Placental pericyte (primary cell): ENCODE measurements around the gene BMF. TPM values are rescaled to one million over a fixed set of nuclear protein-coding genes. Genes with fewer than 3 reads are reported as not detected.

Experiments used
- total RNA-seq: library from RNA; depleted of rRNA; stranded (reverse); fragments of >200 nt; gene quantifications from 2 replicates; pipeline ENCODE4 v1.2.3, GENCODE V29; 2012

Gene BMF, protein sequence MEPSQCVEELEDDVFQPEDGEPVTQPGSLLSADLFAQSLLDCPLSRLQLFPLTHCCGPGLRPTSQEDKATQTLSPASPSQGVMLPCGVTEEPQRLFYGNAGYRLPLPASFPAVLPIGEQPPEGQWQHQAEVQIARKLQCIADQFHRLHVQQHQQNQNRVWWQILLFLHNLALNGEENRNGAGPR
- 14.0 and 19.7 TPM in 2 replicates for total RNA-seq

DNA sequence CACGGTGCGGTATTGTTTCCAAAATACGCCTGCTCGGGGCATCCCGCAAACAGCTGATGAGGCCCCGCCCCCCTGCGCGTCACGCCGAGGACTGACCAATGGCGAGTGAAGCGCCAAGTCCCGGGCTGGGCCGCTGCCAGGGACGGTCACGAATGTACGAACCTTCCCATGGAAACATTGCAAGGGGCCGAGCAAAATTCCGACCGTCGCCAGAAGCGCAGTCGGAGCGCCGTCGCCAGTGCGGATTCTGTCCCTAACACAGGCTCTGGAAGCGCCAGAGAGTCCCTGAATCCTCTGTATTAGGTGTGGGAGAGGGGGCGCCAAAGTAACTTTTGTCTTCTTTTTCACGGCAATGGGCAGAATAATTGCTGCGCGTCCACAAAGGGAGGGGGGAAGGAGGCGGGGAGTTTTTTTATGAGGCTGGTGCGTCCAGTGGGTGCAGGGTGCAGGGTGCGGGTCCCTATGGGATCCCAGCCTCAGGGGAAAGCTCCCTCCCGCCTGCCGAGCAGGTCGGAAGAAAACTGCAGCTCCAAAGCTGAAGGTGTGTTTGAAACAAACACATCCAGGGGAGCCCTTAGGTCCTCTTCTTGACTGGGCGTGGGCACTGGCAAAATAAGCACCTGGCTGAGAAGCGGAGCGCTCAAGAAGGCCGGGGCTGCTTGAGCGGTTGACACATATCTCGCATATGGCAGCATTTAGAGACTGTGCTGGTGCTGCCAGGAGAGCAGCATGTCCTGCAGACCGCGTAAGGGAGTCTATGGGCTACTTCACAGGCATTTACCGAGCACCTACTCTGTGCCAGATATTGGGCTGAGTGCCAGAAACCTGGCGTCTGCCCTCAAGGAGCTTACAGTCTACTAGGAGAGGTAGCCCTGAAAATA lies at the start of gene BMF:
Gene BMF, minus strand, starts transcription at position 25 of the 881 bp plus-strand sequence. CDS start 2,793 bp downstream, outside the sequence.

DNA sequence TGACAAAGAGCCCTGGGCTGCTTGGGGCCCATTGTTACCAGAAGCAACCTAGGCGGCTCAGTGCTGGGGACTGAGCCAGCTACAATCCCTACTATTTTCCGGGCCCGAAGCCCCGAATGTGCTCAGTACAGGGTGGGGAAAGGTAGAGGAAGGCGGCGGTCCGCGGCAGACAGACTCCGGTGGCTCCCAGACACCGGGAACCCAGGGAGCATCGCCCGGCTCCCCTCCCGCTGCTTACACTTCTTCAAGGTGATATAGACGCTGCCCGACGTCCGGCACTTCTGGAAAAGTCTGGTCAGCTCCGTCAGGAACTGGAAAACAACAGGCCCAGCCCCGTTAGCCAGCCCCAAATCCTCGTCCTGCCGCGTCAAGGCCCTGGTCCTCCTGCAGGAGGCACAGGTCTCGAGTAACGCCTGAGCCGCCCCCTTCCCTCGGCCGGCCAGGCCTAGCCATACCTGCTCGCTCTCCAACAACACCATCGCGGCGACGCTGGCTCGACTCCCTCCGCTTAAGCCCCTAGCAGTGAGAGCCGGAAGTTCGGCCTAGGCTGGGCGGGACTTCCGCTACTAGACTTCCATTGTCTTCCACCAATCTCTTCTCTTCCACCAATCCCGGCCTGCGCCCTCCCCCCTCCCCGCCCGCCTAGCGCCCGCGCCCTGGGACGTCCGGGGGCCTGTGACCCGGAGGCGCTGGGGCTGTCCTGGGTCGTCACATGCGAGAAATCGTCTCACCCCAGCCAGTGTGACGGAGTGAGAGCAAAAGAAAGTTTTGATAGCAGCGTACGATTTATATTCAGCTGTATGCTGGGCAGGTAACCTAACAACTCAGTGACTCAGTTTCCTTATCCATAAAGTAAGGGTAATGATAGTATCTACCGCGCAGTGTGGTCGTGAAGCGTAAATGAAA lies 69.8 kb downstream of the BMF start, which contains the start of gene SRP14:
Gene SRP14, minus strand, starts transcription at position 544 of the 906 bp plus-strand sequence. Its CDS starts 65 bp downstream, at position 479.

Other genes starting within 250 kb of the BMF start
- 177 and 201 TPM in 2 replicates for gene GPR176, start 188.6 kb downstream of the BMF start, total RNA-seq
- 54.3 and 106 TPM in 2 replicates for gene EIF2AK4, start 174.8 kb downstream of the BMF start, total RNA-seq
- gene SRP14, start 69.7 kb downstream of the BMF start, total RNA-seq = 101 and 131 TPM in 2 replicates
- 3.3 and 45.2 TPM in 2 replicates for gene BUB1B, start 52.2 kb upstream of the BMF start, total RNA-seq
- gene PAK6, start 130.2 kb upstream of the BMF start, total RNA-seq = under 0.01 TPM in 1 of 2 replicates, not detected in the other
- not detected in 2 replicates for gene ANKRD63, start 174.2 kb upstream of the BMF start, total RNA-seq
- gene PLCB2, start 199.1 kb upstream of the BMF start, total RNA-seq = 0.72 and 0.88 TPM in 2 replicates
- 12.5 and 24.8 TPM in 2 replicates for gene INAFM2, start 214.8 kb upstream of the BMF start, total RNA-seq
- gene CCDC9B, start 232.1 kb upstream of the BMF start, total RNA-seq = 41.1 and 58.1 TPM in 2 replicates
- not detected in 2 replicates for gene PHGR1, start 242.2 kb upstream of the BMF start, total RNA-seq
- gene DISP2, start 249.3 kb upstream of the BMF start, total RNA-seq = 0.14 and 0.44 TPM in 2 replicates